Femur (tissue), 1 donor: ENCODE results near the gene SPATA31A3.
"Not testable (repeated sequence)": the region's sequence is repeated elsewhere in the genome, so short reads cannot be mapped to it uniquely, and the experiment has no call there.

ENCODE experiments used
- DNase-seq: peaks from one replicate; pipeline ENCODE4 v3.0.0-alpha.2; 2017

The SPATA31A3 gene

DNA sequence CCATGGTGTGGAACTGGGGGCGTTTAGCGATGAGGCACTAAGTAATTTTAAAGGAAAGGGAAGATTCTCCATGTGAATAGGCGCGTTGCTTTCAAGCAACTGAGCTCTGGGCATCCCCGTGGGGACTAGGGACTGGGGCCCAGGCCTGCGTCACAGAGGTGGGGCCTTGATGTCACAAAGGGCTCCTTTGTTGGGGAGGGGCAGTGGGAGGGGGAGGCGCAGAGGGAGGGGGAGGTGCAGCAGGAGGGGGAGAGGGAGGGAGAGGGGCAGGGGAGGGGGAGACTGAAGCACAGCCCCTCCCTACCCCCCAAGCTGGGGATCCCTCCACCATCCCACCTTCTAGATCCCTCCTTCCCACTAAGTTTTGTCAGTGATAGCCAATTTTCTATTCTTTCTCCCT, at the start of gene SPATA31A3:
Gene SPATA31A3, minus strand, starts transcription at position 101 of the 400 bp plus-strand sequence. Its CDS starts 29 bp downstream, at position 72.
- DNase-seq = not testable (repeated sequence)

DNA sequence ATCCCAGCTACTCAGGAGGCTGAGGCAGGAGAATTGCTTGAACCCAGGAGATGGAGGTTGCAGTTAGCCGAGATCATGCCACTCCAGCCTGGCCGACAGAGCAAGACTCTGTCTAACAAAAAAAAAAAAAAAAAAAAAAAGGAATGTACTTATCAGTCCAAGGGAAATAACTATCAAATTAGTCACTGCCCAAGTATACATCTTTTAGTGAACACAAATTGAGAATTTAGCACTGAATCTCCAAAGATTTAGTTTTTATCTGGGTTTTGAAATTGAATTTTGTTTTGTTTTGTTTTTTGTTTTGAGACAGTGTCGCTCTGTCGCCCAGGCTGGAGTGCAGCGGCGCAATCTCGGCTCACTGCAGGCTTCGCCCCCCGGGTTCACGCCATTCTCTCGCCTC, 39.8 kb downstream of the SPATA31A3 start:
- not testable (repeated sequence) for DNase-seq

GRCh38 chr9:66942400-66943155, 49.8 kb downstream of the SPATA31A3 start:
- not testable (repeated sequence) for DNase-seq

DNA sequence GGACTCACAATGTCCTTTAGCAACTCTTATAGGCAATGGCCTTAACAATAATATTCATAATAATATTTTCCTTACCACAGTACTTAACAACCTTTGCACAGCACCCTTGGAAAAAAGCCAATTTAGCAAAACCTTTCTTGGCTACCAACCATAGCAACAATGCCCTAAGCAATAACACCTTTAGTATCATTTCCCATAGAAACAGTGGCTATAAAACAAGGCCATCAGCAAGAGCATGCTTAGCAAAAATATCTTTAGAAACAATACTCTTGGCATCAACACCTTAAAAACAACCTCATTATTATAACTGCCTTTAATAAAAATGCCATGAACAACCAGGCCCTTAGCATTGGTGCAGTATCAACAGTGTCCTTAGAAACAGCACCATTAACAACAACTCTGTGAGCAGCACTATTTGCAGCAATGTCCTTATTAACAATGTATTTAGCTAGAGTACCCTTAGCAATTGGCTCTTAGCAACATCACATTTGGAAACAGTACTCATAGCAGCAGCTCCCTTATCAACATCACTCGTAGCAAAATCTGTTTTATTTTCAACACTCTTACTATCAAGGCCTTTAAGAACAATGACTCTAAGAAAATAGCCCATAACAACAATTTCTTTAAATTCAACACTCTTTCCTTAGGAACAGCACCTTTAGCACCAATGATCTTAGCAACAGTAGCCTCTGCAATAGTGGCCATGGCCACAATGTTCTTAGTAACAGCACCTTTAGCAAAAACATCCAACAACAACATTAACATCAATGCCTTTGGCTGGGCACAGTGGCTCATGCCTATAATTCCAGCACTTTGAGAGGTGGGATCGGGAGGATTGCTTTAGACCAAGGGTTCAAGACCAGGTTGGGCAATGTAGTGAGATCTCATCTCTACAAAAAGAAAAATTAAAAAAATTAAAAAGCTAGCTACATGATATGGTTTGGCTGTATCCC, 52.2 kb downstream of the SPATA31A3 start:
- not testable (repeated sequence) for DNase-seq

DNA sequence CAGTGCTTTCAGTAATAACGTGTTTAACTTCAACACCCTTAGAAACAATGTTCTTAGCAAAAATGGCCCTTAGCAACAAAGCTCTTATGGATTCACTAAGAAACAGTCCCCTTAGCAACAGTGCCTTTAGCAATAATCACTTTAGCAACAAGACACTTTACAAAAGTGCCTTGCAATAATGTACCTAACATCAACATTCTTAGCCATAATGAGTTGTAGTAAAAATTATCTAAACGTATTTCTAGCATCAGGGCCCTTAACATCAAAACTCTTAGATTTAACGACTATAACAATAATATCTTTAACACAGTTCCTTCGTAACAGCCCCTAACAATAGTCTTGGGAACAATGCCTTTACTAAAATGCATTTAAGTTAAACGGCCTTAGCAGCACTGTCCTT, 54.0 kb downstream of the SPATA31A3 start:
- not testable (repeated sequence) for DNase-seq

DNA sequence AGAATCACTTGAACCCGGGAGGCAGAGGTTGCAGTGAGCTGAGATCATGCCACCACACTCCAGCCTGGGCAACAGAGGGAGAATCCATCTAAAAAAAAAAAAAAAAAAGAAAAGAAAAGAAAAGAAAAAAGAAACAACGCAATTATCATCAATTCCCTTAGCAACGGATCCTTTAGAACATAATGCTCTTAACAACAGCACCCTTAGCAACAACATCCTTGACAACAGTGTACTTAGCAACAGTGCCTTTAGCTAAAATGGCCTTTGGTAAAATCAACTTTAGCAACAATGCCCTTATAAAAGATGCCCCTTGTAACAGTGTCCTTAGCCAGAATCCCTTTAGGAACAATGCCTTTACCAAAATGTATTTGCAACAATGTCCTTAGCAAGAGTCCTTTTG, 54.7 kb downstream of the SPATA31A3 start:
- DNase-seq = not testable (repeated sequence)
